ENCODE measurements around the gene SPEN.

DNA sequence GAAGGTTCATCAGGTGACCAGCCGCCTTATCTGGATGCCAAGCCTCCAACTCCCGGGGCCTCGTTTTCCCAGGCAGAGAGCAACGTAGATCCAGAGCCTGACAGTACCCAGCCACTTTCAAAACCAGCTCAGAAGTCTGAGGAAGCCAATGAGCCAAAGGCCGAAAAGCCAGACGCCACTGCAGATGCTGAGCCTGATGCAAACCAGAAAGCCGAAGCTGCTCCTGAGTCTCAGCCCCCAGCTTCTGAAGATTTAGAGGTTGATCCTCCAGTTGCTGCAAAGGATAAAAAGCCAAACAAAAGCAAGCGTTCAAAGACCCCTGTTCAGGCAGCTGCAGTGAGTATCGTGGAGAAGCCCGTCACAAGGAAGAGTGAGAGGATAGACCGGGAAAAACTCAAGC, 83.9 kb downstream of the SPEN start:
- TF ChIP-seq CTCF (conservative IDR thresholded peaks at IDR 0.05; ENCODE audit: low read depth, low read length) = no peak
- TF ChIP-seq EZH2 (IDR thresholded peaks at IDR 0.05; ENCODE audit: borderline replicate concordance, low read depth, low read length, poor library complexity, severe bottlenecking) = no peak
